CMK (cell line): ENCODE measurements around the gene TXN.
"Not testable (repeated sequence)": the region's sequence is repeated elsewhere in the genome, so short reads cannot be mapped to it uniquely, and the experiment has no call there.

ENCODE experiments used
- DNase-seq: peaks from one replicate; pipeline ENCODE4 v3.0.0-alpha.2; 2010; ENCODE audit warnings: low read depth

The TXN gene

GRCh38 chr9:110208031-110208430 lies 48.3 kb downstream of the TXN start, which contains the start of gene C9orf152:
C9orf152 (minus strand) TSS chr9:110208159; CDS start chr9:110207579, 580 bp downstream.
- no peak for DNase-seq

GRCh38 chr9:110207071-110207641 lies 49.2 kb downstream of the TXN start:
- no peak for DNase-seq

GRCh38 chr9:110206389-110206788 lies 49.9 kb downstream of the TXN start:
- DNase-seq, result no peak

- DNase-seq, result not testable (repeated sequence)
These were observed 50.7 kb downstream of the TXN start for GRCh38 chr9:110205612-110206011.

GRCh38 chr9:110202232-110202631 lies 54.1 kb downstream of the TXN start:
- no peak for DNase-seq

GRCh38 chr9:110199643-110200042 lies 56.7 kb downstream of the TXN start:
- DNase-seq, result no peak

DNA sequence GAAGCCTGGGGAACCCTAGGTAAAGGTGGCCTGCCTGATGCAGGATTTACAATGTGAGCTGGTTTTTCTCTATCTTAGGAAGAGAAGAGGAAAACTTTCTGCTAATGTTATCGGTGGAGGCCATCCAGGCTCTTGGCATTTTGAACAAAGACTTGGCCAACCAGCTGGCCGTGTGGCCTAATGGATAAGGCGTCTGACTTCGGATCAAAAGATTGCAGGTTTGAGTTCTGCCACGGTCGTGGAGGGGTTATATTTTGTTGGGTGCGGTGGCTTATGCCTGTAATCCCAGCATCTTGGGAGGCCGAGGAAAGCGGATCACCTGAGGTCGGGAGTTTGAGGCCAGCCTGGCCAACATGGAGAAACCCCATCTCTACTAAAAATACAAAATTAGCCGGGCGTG lies 58.0 kb downstream of the TXN start:
- no peak for DNase-seq

DNA sequence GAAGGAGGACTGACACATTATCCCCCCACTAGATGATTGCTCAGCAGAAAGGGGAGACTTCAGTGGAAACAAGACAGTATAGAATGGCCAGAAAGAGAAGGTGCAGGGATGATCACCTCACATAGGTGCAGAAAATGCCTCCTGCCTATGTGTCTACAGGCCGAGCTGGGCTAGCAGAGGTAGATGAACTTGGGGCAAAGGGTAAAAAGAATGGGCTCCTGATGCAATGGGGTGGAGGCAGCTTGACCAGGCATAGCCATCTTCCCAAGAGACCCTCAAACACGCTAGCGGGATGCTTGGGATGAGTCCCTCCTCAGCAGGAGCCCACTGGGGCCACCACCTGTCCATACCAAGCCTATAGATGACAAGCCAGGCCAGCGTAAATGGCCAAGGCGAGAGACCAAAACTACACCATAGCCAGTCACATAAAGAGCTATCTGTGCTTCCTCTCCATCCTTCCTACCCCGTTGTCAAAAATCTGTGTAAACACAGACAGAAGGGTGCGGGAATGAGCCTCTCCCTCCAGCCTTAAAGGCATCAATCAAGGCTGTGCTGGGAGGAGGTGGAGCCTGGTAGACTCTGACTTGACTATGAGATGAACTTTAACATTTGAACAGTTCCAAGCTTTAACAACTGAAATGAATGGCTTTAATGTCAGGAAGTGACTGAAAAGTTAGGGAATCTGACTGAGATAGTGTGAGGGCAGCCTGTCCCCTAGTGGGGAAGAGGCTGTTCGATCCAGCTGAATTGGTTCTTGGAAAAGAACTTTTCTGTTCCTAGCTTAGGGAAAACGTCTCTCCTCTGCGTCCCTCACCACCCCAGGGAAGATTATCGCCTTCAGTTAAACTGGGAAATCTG lies 58.7 kb downstream of the TXN start:
- DNase-seq, result no peak

DNA sequence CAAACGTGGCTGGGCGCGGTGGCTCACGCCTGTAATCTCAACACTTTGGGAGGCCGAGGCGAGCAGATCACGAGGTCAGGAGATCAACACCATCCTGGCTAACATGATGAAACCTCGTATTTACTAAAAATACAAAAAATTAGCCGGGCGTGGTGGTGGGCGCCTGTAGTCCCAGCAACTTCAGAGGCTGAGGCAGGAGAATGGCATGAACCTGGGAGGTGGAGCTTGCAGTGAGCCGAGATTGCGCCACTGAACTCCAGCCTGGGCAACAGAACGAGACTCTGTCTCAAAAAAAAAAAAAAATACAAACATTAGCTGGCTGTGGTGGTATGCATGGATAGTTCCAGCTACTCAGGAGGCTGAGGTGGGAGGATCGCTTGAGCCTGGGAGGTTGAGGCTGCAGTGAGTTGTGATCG lies 60.2 kb downstream of the TXN start:
- DNase-seq, result not testable (repeated sequence)
